DMS53 (cell line): ENCODE results near the gene DTNB.
"Not testable (repeated sequence)": the region's sequence is repeated elsewhere in the genome, so short reads cannot be mapped to it uniquely, and the experiment has no call there.

Experiments
- DNase-seq: peaks from one replicate; lab custom pipeline; 2025; lab: John Stamatoyannopoulos, UW

The DTNB gene

DNA sequence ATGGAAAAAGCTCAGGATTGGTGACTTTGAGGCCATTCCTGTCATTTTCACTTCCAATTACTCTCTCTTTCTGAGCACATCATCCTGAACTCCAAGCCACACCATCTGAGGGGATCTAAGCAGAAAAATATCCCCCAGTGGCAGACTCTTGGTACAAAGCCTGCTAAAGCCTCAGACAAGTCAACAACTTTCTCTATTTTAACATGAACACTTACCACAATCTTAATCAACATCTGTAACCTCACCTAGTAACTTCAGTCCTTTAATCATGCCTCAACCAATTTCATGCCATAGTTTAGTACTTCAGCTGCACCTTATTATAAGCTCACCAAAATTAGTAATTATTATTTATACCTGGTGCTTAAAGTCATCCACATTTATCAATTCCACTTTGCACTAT lies 128.9 kb downstream of the DTNB start:
- DNase-seq = no peak

GRCh38 chr2:25543939-25544338 lies 129.4 kb downstream of the DTNB start:
- no peak for DNase-seq

GRCh38 chr2:25541378-25541777 lies 132.0 kb downstream of the DTNB start:
- DNase-seq = no peak

DNA sequence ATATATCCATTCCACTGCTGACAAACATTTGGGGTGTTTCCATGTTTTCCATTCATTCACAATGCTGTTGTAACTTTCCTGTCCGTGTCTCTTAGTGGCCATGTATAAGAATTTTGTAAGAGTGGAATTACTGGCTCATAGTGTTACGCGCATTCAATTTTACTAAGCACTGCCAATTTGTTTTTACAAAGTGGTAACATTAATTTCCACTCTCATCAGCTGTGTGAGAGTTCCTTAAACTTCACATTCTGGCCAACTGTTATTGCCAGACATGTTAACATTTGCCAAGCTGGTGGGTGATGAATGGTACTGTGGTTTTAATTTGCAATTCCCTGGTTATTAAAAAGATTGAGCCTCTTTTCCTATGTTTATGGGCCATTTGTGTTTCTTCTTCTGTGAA lies 134.2 kb downstream of the DTNB start:
- no peak for DNase-seq

GRCh38 chr2:25537526-25537925 lies 135.9 kb downstream of the DTNB start:
- peak; percentile 4 for DNase-seq

DNA sequence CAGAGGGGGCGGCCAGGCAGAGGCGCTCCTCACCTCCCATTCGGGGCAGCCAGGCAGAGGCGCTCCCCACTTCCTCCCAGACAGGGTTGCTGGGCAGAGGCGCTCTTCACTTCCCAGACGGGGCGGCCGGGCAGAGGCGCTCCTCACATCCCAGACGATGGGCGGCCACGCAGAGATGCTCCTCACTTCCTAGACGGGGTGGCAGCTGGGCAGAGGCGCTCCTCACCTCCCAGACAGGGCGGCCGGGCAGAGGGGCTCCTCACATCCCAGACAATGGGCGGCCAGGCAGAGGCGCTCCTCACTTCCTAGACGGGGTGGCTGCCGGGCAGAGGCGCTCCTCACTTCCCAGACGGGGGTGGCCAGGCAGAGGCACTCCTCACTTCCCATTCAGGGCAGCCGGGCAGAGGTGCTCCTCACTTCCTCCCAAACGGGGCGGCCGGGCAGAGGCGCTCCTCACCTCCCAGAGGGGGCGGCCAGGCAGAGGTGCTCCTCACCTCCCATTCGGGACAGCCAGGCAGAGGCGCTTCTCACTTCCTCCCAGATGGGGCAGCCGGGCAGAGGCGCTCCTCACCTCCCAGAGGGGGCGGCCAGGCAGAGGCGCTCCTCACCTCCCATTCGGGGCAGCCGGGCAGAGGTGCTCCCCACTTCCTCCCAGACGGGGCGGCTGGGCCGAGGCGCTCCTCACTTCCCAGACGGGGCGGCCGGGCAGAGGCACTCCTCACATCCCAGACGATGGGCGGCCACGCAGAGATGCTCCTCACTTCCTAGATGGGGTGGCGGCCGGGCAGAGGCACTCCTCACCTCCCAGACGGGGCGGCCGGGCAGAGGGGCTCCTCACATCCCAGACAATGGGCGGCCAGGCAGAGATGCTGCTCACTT lies 137.7 kb downstream of the DTNB start:
- DNase-seq = not testable (repeated sequence)

GRCh38 chr2:25534937-25535336 lies 138.4 kb downstream of the DTNB start:
- not testable (repeated sequence) for DNase-seq

DNA sequence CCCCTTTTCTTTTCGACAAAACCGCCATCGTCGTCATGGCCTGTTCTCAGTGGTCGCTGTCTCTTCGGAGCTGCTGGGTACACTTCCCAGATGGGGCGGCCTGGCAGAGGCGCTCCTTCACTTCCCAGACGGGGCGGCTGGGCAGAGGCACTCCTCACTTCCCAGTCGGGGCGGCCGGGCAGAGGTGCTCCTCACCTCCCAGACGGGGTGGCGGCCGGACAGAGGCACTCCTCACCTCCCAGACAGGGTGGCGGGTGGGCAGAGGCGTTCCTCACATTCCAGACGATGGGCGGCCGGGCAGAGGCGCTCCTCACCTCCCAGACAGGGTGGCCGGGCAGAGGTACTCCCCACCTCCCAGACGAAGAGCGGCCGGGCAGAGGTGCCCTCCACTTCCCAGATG lies 138.9 kb downstream of the DTNB start:
- no peak for DNase-seq

DNA sequence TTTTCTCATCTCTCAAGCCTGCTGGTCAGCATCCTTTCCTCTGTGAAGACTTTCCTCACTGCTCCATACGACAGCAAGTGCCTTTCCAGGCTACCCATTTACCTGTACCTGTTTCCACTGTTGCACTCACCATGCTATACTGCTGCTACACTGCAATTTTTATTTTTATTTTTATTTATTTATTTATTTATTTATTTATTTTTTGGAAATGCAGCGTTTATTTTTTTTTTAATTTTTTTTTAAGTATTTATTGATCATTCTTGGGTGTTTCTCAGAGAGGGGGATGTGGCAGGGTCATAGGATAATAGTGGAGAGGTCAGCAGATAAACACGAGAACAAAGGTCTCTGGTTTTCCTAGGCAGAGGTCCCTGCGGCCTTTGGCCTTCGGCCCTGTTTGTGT lies 139.6 kb downstream of the DTNB start:
- not testable (repeated sequence) for DNase-seq

DNA sequence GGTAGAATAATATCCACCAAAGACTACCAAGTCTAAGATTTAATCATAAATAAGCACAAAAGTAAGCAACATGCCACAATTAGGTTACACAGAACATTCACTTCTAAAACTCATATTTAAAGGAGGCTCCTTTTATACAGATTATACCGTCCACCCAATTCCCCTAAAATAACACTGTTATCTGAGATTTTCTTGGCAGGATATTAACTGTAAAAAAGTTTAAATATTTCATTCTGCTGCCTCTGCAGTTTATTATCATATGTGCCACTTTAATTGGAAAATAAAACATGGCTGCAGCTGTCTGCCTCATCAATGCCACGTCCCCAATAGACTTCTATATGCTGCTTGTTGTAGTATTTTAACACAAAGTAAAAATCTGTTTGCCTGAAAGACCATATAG lies 140.9 kb downstream of the DTNB start:
- no peak for DNase-seq

DNA sequence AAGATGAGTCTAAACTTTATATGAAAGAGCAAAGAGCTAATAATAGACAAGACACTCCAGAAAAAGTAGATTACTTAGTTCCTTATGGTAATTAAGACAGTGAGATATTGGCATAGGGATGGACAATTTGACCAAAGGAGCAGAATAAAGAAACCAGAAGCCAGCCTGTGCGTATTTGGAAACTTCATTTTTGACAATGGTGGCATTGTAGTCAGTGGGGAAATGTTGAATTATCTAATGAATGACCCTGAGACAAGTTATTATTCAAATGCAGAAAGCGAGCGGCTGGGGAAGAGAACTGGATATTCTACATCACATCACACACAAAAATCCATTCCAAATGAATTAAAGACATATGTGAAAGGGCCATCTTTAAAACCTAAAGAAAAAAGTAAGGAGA lies 144.3 kb downstream of the DTNB start:
- no peak for DNase-seq

GRCh38 chr2:25528173-25528572 lies 145.2 kb downstream of the DTNB start:
- DNase-seq = no peak

- no peak for DNase-seq
These were observed 148.9 kb downstream of the DTNB start for GRCh38 chr2:25524507-25524906.

GRCh38 chr2:25523060-25523459 lies 150.3 kb downstream of the DTNB start:
- no peak for DNase-seq

DNA sequence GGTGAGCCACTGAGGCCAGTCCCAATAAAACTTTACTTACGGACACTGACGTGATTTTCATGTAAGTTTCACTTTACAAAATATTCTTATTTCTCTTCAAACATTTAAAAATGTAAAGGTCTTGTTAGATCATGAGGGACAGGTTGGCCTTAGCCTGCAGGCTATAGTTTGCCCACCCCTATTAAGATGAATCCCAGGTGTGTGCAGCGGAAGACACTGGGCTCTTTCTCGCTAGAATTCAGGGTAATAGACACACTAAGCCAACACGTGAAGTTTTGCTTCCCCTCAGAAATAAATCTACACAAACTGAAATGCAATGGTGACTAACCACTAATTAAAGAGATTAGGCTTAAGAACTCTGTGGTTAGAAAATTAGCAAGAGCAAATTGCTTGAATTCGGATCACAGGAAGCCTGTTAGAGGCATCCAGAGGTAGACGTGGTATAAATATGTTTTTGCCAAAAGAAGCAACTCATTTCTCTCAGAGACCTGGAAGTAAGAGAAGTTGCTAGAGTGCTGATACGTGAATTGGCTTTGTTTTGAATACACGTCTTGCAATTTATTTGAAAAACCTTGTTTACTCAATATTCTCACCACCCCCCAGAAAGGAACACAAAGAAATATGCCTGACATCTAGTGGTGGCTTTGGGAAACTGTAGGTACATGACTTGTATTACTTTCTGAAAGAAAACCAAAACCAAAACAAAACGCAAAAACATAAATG lies 151.6 kb downstream of the DTNB start:
- DNase-seq = peak; percentile 78

DNA sequence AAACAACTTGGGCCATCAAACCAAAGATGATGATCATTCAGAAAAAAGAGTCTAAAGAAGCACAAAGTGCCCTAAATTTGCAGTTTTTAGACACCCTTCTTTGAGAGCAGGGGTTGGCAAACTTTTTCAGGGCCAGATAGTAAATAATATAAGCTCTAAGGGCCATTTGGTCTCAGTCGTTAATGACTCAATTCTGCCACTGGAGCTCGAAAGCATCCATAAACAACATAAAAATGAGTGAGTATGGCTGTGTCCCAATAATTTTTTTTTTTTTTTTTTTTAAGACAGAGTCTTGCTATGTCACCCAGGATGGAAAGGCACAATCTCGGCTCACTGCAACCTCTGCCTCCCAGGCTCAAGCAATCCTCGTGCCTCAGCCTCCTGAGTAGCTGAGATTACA lies 152.3 kb downstream of the DTNB start:
- DNase-seq = no peak

DNA sequence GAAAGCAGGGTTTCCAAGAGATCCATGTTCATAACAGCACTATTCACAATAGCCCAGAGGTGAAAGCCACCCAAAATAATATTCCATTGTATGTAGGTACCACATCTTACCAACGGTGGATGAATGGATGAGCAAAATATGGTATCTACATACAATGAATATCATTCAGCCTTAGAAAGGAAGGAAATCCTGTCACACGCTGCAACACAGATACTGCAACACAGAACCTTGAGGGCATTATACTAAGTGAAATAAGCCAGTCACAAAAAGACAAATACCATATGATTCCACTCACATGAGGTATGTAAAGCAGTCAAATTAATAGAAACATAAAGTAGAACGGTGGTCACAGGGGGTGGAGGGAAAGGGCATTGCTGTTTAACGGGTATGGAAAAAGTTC lies 155.7 kb downstream of the DTNB start:
- DNase-seq = no peak

GRCh38 chr2:25514043-25514637 lies 159.2 kb downstream of the DTNB start:
- DNase-seq = no peak

- DNase-seq = no peak
These were observed 160.7 kb downstream of the DTNB start for GRCh38 chr2:25512707-25513106.

GRCh38 chr2:25506226-25506625 lies 167.2 kb downstream of the DTNB start:
- no peak for DNase-seq

- DNase-seq = no peak
These were observed 167.8 kb downstream of the DTNB start for GRCh38 chr2:25505622-25506021.

DNA sequence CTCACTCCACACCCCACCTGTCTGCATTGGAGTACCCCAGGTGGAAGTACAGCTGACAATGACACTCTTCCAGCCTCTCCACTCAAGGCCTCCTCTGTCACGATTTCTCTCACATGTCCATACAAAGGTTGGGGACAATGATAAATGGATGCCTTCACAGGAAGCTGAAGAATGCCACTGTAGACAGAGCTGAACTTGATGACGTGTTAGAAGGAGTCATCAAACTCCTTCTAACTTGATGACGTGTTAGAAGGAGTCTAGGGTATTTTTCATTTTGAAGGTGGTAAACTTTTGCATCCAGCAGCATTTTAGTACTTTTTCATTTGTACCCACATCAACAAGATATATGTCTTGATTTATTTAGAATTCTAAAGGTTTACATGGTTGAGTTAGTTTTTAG lies 168.2 kb downstream of the DTNB start:
- DNase-seq = no peak

- DNase-seq = no peak
These were observed 169.1 kb downstream of the DTNB start for GRCh38 chr2:25504266-25504665.
